Activated CD4-positive, alpha-beta T cell treated with anti-CD3 and anti-CD28 coated beads, Interleukin-2, Interleukin-4, amounts not matched to agents 100 ng/mL and 50 ng/mL, durations not matched to agents 16 hours and 8 hours (primary cell): ENCODE measurements around the gene GIPC2.
"Not testable (repeated sequence)": the region's sequence is repeated elsewhere in the genome, so short reads cannot be mapped to it uniquely, and the experiment has no call there.

Source experiments
- DNase-seq: peaks from one replicate; pipeline ENCODE4 v3.0.0-alpha.2; 2020; ENCODE audit warnings: low spot score

Gene GIPC2

GRCh38 chr1:78069784-78070183 is 24.0 kb downstream of the GIPC2 start:
- no peak for DNase-seq

- DNase-seq = no peak
Measured at GRCh38 chr1:78070210-78070609, 24.4 kb downstream of the GIPC2 start.

GRCh38 chr1:78070758-78071157 is 25.0 kb downstream of the GIPC2 start:
- DNase-seq = peak; percentile 22

GRCh38 chr1:78071696-78072095 is 25.9 kb downstream of the GIPC2 start:
- DNase-seq = no peak

GRCh38 chr1:78072216-78072615 is 26.4 kb downstream of the GIPC2 start:
- no peak for DNase-seq

GRCh38 chr1:78073441-78073840 is 27.7 kb downstream of the GIPC2 start:
- no peak for DNase-seq

- DNase-seq = no peak
Measured at GRCh38 chr1:78075621-78076020, 29.9 kb downstream of the GIPC2 start.

- DNase-seq = no peak
Measured at GRCh38 chr1:78078358-78078757, 32.6 kb downstream of the GIPC2 start.

GRCh38 chr1:78079580-78079979 is 33.8 kb downstream of the GIPC2 start:
- no peak for DNase-seq

- no peak for DNase-seq
Measured at GRCh38 chr1:78080767-78081166, 35.0 kb downstream of the GIPC2 start.

GRCh38 chr1:78081980-78082860 is 36.5 kb downstream of the GIPC2 start:
- DNase-seq = no peak

GRCh38 chr1:78084639-78085038 is 38.9 kb downstream of the GIPC2 start:
- not testable (repeated sequence) for DNase-seq

- DNase-seq = no peak
Measured at GRCh38 chr1:78086697-78087096, 40.9 kb downstream of the GIPC2 start.

GRCh38 chr1:78088015-78088414 is 42.2 kb downstream of the GIPC2 start:
- DNase-seq = no peak

GRCh38 chr1:78088486-78088885 is 42.7 kb downstream of the GIPC2 start:
- no peak for DNase-seq

- no peak for DNase-seq
Measured at GRCh38 chr1:78089010-78089409, 43.2 kb downstream of the GIPC2 start.

GRCh38 chr1:78090472-78091133 is 44.8 kb downstream of the GIPC2 start:
- DNase-seq = no peak

- DNase-seq = no peak
Measured at GRCh38 chr1:78091215-78091813, 45.5 kb downstream of the GIPC2 start.

- no peak for DNase-seq
Measured at GRCh38 chr1:78091886-78092285, 46.1 kb downstream of the GIPC2 start.

- no peak for DNase-seq
Measured at GRCh38 chr1:78092643-78093042, 46.9 kb downstream of the GIPC2 start.

GRCh38 chr1:78093560-78093959 is 47.8 kb downstream of the GIPC2 start:
- no peak for DNase-seq

- no peak for DNase-seq
Measured at GRCh38 chr1:78094639-78095038, 48.9 kb downstream of the GIPC2 start.

- no peak for DNase-seq
Measured at GRCh38 chr1:78095593-78095992, 49.8 kb downstream of the GIPC2 start.
